ENCODE results near the gene SHISAL1.

DNA sequence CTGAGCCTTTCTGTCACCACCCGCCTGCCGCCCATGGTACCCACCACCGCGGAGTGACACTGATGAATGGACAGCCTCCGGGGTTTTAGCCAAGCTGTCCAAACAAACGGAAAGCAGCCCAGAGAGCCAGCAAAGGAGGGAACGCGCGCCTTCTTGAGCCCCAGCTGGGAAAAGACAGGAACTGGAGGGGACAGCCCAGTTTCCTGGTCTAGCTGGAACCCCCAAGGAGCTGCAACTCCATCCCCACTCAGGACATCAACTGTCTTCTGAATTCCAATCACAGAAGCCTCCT, 33.7 kb downstream of the SHISAL1 start:
- TF ChIP-seq, protein P1, sequence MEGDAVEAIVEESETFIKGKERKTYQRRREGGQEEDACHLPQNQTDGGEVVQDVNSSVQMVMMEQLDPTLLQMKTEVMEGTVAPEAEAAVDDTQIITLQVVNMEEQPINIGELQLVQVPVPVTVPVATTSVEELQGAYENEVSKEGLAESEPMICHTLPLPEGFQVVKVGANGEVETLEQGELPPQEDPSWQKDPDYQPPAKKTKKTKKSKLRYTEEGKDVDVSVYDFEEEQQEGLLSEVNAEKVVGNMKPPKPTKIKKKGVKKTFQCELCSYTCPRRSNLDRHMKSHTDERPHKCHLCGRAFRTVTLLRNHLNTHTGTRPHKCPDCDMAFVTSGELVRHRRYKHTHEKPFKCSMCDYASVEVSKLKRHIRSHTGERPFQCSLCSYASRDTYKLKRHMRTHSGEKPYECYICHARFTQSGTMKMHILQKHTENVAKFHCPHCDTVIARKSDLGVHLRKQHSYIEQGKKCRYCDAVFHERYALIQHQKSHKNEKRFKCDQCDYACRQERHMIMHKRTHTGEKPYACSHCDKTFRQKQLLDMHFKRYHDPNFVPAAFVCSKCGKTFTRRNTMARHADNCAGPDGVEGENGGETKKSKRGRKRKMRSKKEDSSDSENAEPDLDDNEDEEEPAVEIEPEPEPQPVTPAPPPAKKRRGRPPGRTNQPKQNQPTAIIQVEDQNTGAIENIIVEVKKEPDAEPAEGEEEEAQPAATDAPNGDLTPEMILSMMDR (IDR thresholded peaks at IDR 0.05): no peak
- TF ChIP-seq POLR2AphosphoS5 (IDR thresholded peaks at IDR 0.05): no peak
- no peak for TF ChIP-seq EP300 (IDR thresholded peaks at IDR 0.05)
- no peak for TF ChIP-seq POLR2A (IDR thresholded peaks at IDR 0.05)
